HepG2 (cell line): Measurements from ENCODE around the gene USP34. TPM values are rescaled to one million over a fixed set of nuclear protein-coding genes. Genes with fewer than 3 reads are reported as not detected.

Experiments used
- BCLAF1 ChIP-seq: fragments of 450-650 bp; IDR thresholded peaks from 2 replicates; pipeline ENCODE4 v1.6.1; 2017; ENCODE audit warnings: mild to moderate bottlenecking
- CEBPZ ChIP-seq: IDR thresholded peaks from 2 replicates; pipeline ENCODE4 v1.6.1; 2012; ENCODE audit warnings: low read length, improper control_type of control experiment
- CHD4 ChIP-seq: fragments of 200-600 bp; sonication (generic); IDR thresholded peaks from 2 replicates; pipeline ENCODE4 v1.7.0; 2017; ENCODE audit warnings: mild to moderate bottlenecking, low read length, borderline replicate concordance
- ELF3 ChIP-seq: IDR thresholded peaks from 2 replicates; pipeline ENCODE4 v1.6.1; 2016; ENCODE audit warnings: missing genetic modification reagents, missing compliant biosample characterization
- EP300 ChIP-seq, 3 experiments: sonication (generic) in 1 of 3; formaldehyde crosslinking in 1 of 3; IDR thresholded peaks; 2 replicates each; pipeline versions ENCODE4 v1.5.1 to v1.6.1; 2011 to 2020; ENCODE audit warnings: low read depth in 2 of 3, low read length in 2 of 3, borderline replicate concordance in 1 of 3, improper control_type of control experiment in 1 of 3, mild to moderate bottlenecking in 1 of 3, missing genetic modification reagents in 1 of 3, moderate library complexity in 1 of 3
- FOXM1 ChIP-seq: sonication (generic); formaldehyde crosslinking; IDR thresholded peaks from 2 replicates; pipeline ENCODE4 v1.5.0; 2020; ENCODE audit warnings: missing genetic modification reagents
- HDAC6 ChIP-seq: fragments of 200-600 bp; sonication (generic); IDR thresholded peaks from 2 replicates; pipeline ENCODE4 v1.7.0; 2017; ENCODE audit warnings: mild to moderate bottlenecking, antibody characterized with exemption, low read length, low read depth
- HNF1B ChIP-seq: sonication (generic); formaldehyde crosslinking; IDR thresholded peaks from 2 replicates; pipeline ENCODE4 v1.5.1; 2020; ENCODE audit warnings: mild to moderate bottlenecking, moderate library complexity, missing genetic modification reagents
- KLF11 ChIP-seq: IDR thresholded peaks from 2 replicates; pipeline ENCODE4 v1.6.1; 2016; ENCODE audit warnings: missing compliant biosample characterization
- MTERF4 ChIP-seq: sonication (generic); formaldehyde crosslinking; IDR thresholded peaks from 2 replicates; pipeline ENCODE4 v1.8.0; 2023; ENCODE audit warnings: mild to moderate bottlenecking, missing genetic modification reagents
- NFYB ChIP-seq: sonication (generic); formaldehyde crosslinking; IDR thresholded peaks from 2 replicates; pipeline ENCODE4 v1.4.0; 2020; ENCODE audit warnings: missing genetic modification reagents
- RAD51 ChIP-seq: fragments of 450-650 bp; IDR thresholded peaks from 2 replicates; pipeline ENCODE4 v1.6.1; 2016; ENCODE audit warnings: borderline replicate concordance
- RNF219 ChIP-seq: sonication (generic); formaldehyde crosslinking; IDR thresholded peaks from 2 replicates; pipeline ENCODE4 v1.5.0; 2020; ENCODE audit warnings: mild to moderate bottlenecking, missing genetic modification reagents
- SRY ChIP-seq: sonication (generic); formaldehyde crosslinking; IDR thresholded peaks from 2 replicates; pipeline ENCODE4 v1.8.0; 2022; ENCODE audit warnings: mild to moderate bottlenecking, missing genetic modification reagents
- TMF1 ChIP-seq: sonication (generic); formaldehyde crosslinking; IDR thresholded peaks from 2 replicates; pipeline ENCODE4 v1.8.1; 2022; ENCODE audit warnings: low read depth, missing genetic modification reagents
- ZBTB42 ChIP-seq: sonication (generic); formaldehyde crosslinking; IDR thresholded peaks from 2 replicates; pipeline ENCODE4 v1.5.0; 2020; ENCODE audit warnings: mild to moderate bottlenecking, missing genetic modification reagents
- ZNF333 ChIP-seq: sonication (generic); formaldehyde crosslinking; IDR thresholded peaks from 2 replicates; pipeline ENCODE4 v1.4.0; 2020; ENCODE audit warnings: mild to moderate bottlenecking, missing genetic modification reagents, borderline replicate concordance
- ZNF337 ChIP-seq: sonication (generic); formaldehyde crosslinking; IDR thresholded peaks from 2 replicates; pipeline ENCODE4 v1.5.1; 2020; ENCODE audit warnings: missing genetic modification reagents, low read depth, mild to moderate bottlenecking, borderline replicate concordance
- ZNF430 ChIP-seq: sonication (generic); formaldehyde crosslinking; IDR thresholded peaks from 2 replicates; pipeline ENCODE4 v1.9.0; 2021; ENCODE audit warnings: mild to moderate bottlenecking, missing genetic modification reagents
- ZNF563 ChIP-seq: sonication (generic); formaldehyde crosslinking; IDR thresholded peaks from 2 replicates; pipeline ENCODE4 v1.8.0; 2022; ENCODE audit warnings: mild to moderate bottlenecking, moderate library complexity, missing genetic modification reagents
- polyA plus RNA-seq, 8 experiments: library from polyadenylated mRNA; depleted of rRNA in 3 of 8; stranded (reverse) in 7 of 8; unstranded in 1 of 8; fragments of >200 nt; fragmentation: Illumina TruSeq in 4 of 8; extraction: Trizol in 4 of 8; gene quantifications; 2 replicates each; pipeline versions ENCODE4 v1.2.1 to v1.2.3, GENCODE V29; 2011 to 2016; ENCODE audit warnings: low read depth in 4 of 8, missing spikeins in 1 of 8, mixed read lengths in 1 of 8; ENCODE audit not compliant: insufficient read depth in 1 of 8
- total RNA-seq, 5 experiments: library from RNA; depleted of rRNA; stranded (reverse); fragments of >200 nt; fragmentation: Illumina TruSeq; extraction: Trizol; gene quantifications; 2 replicates each; pipeline ENCODE4 v1.2.3, GENCODE V29; 2016; ENCODE audit warnings: low read depth in 1 of 5

Gene USP34
- total and polyA plus RNA-seq, 2 of the 13 experiments (the other 11 are each of a cell fraction or from before 2014, with no cell fraction given) = 99.2 to 100 TPM

GRCh38 chr2:61460163-61460562 lies 10.7 kb downstream of the USP34 start (continued):
- TF ChIP-seq EP300 (IDR thresholded peaks at IDR 0.05; ENCODE audit: low read depth in 2 of 2, low read length in 2 of 2) (peak in 1 of 2 experiments; percentile 47; a peak in 1 of 4 replicates), EP300 (CRISPR knock-in tag; IDR thresholded peaks at IDR 0.05; ENCODE audit: borderline replicate concordance) (no peak), ELF3 (CRISPR knock-in tag) (no peak), RNF219 (no peak), HDAC6 (no peak), TMF1 (CRISPR knock-in tag) (no peak), FOXM1 (CRISPR knock-in tag) (no peak), ZNF430 (CRISPR knock-in tag) (no peak), MTERF4 (no peak), NFYB (CRISPR knock-in tag) (no peak), ZNF337 (CRISPR knock-in tag) (no peak), ZNF563 (CRISPR knock-in tag) (no peak), RAD51 (no peak), CEBPZ (no peak), CHD4 (peak; percentile 31; the same call in 1 of the 2 replicates), KLF11 (CRISPR knock-in tag) (no peak), BCLAF1 (no peak), HNF1B (CRISPR knock-in tag) (no peak), SRY (no peak), ZNF333 (no peak), ZBTB42 (no peak)
